Peyer's patch (tissue), 4 donors: ENCODE results near the gene NDUFB5. TPM values are rescaled to one million over a fixed set of nuclear protein-coding genes. Genes with fewer than 3 reads are reported as not detected.

ENCODE experiments used
- DNase-seq, 3 donors: peaks; one replicate each; pipeline ENCODE4 v3.0.0-alpha.2; 2017 to 2019
- H3K27ac ChIP-seq, 4 donors: fragments of 200-600 bp; sonication (generic); one replicate each; pipeline ENCODE4 v1.5.1; 2016 to 2019
- H3K27me3 ChIP-seq, 2 donors: fragments of 200-600 bp; sonication (generic); one replicate each; pipeline ENCODE4 v1.5.1; 2019
- H3K36me3 ChIP-seq, 3 donors: fragments of 200-600 bp; sonication (generic); one replicate each; pipeline ENCODE4 v1.5.1; 2016 to 2019
- H3K4me1 ChIP-seq, 4 donors: fragments of 200-600 bp; sonication (generic); one replicate each; pipeline ENCODE4 v1.5.1; 2016 to 2019
- H3K4me3 ChIP-seq, 4 donors: fragments of 200-600 bp; sonication (generic); 1 replicate in 3 of 4; 2 replicates in 1 of 4; pipeline ENCODE4 v1.5.1; 2016 to 2019; ENCODE audit warnings: mild to moderate bottlenecking in 1 of 4
- H3K9me3 ChIP-seq, 4 donors: fragments of 200-600 bp; sonication (generic); one replicate each; pipeline ENCODE4 v1.5.1; 2016 to 2019; ENCODE audit warnings: mild to moderate bottlenecking in 1 of 4
- POLR2A ChIP-seq, 2 donors: fragments of 450-650 bp; IDR thresholded peaks; one replicate each; pipeline ENCODE4 v1.5.1; 2017; ENCODE audit warnings: antibody characterized with exemption in 2 of 2, mild to moderate bottlenecking in 2 of 2, moderate library complexity in 2 of 2
- total RNA-seq, 4 donors: library from RNA; depleted of rRNA; stranded (reverse); fragments of >200 nt; gene quantifications; one replicate each; pipeline ENCODE4 v1.1.0, GENCODE V29; 2016
- TF ChIP-seq, protein P1 (sequence below), 6 experiments: fragments of 450-650 bp in 4 of 6; fragments of 200-600 bp in 2 of 6; sonication (generic) in 1 of 6; IDR thresholded peaks; one replicate each; pipeline ENCODE4 v1.5.1; 2017 to 2019; ENCODE audit warnings: antibody characterized with exemption in 6 of 6, mild to moderate bottlenecking in 3 of 6, moderate library complexity in 1 of 6

Gene NDUFB5
- total RNA-seq, 4 donors from 2014 or later = 75.5 to 155 (median 88.7) TPM

DNA sequence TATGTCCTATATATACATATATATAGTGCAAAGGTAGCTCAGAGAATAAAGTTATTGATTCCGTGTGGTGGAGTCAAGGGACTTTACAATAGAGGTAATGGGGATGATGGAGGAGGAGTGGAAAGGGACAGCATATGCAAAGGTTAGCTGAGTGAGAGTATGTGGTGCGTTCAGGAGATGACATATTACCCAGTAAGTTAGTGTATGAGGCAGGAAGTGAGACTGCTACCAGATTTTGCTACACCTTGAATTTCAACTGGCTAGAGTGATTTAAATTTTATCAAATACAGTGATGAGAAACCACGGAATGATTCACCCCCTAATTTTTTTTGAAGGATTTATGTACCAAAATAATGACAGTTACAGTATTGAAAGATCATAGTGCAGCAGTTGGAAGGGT is 39.1 kb upstream of the NDUFB5 start:
- no peaks in the 10 kb centered on the region for H3K27me3 ChIP-seq
- no peak for TF ChIP-seq POLR2A (IDR thresholded peaks at IDR 0.05)
- TF ChIP-seq, protein P1, sequence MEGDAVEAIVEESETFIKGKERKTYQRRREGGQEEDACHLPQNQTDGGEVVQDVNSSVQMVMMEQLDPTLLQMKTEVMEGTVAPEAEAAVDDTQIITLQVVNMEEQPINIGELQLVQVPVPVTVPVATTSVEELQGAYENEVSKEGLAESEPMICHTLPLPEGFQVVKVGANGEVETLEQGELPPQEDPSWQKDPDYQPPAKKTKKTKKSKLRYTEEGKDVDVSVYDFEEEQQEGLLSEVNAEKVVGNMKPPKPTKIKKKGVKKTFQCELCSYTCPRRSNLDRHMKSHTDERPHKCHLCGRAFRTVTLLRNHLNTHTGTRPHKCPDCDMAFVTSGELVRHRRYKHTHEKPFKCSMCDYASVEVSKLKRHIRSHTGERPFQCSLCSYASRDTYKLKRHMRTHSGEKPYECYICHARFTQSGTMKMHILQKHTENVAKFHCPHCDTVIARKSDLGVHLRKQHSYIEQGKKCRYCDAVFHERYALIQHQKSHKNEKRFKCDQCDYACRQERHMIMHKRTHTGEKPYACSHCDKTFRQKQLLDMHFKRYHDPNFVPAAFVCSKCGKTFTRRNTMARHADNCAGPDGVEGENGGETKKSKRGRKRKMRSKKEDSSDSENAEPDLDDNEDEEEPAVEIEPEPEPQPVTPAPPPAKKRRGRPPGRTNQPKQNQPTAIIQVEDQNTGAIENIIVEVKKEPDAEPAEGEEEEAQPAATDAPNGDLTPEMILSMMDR (IDR thresholded peaks at IDR 0.05) = no peak
- no peak overlapping the region for H3K27ac ChIP-seq
- no peak for DNase-seq
- H3K9me3 ChIP-seq = no peaks in the 10 kb centered on the region
- no peak overlapping the region for H3K4me3 ChIP-seq
- no peaks in the 10 kb centered on the region for H3K36me3 ChIP-seq
- peaks cover 0 to 7% (median 2%) of the 10 kb centered on the region in 4 donors for H3K4me1 ChIP-seq

DNA sequence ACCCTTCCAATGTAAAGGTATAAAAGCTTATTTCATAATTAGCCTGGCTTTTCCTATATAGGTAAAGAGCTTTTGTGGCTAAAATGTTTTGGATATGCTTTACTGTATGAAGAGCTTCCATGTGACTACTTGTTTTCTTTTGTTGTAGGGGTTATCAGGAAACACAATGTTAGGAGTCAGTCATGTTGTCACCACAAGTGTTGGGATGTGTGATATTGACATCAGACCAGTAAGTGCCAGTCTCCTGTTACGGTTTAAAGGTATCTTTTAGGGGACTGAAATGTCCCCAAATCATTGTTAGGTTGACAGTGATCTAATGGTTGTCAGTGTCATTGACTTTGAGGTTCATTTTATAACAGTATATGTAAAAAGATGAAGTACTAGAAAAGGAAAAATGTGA is 23.6 kb upstream of the NDUFB5 start:
- TF ChIP-seq POLR2A (IDR thresholded peaks at IDR 0.05) = no peak
- TF ChIP-seq, protein P1 (IDR thresholded peaks at IDR 0.05) = no peak
- Histone ChIP-seq H3K27me3 (no peaks in the 10 kb centered on the region), H3K36me3 (peaks cover 0 to 73% (median 0%) of the 10 kb centered on the region in 3 donors), H3K4me1 (no peaks in the 10 kb centered on the region), H3K27ac (no peak overlapping the region), H3K9me3 (no peaks in the 10 kb centered on the region), H3K4me3 (no peak overlapping the region)
- DNase-seq = no peak

DNA sequence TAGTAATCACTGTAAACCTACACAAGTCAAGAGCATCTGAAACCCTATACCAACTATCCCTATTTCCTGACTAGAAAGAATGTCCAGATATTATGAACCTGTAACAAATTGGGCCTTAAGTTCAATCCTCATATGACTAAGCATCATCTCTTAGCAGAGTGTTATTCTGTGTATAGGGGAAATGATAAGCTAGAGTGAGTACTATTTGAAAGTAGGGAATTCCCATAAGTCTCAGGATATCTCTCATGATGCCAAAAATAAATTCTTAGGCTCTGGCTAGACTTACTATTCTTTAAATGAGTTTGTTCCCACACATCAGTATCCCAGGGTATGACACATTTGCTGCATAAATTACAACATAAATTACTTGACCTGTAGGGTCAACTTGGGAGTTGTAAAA is 15.5 kb upstream of the NDUFB5 start:
- Histone ChIP-seq H3K27me3 (no peaks in the 10 kb centered on the region), H3K36me3 (peaks cover 0 to 93% (median 0%) of the 10 kb centered on the region in 3 donors)

DNA sequence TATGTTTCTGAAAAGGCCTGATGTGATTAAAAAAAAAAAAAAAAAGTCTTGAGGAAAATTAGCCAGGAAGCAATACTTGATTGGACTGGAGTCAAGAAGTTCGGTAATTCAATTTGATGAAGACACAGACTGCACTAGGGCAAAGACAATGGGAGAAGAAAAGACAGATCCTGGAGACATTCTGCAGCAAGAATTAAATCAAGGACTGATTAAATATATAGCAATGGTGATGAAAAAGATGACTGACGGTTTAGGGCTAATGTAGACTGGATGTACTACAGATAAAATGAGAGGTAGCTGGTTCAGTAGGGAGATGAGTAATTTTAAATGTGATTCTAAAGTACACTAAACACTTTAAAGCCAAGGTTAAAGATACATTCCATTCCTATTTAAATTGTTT is 13.9 kb upstream of the NDUFB5 start:
- Histone ChIP-seq H3K36me3 (peaks cover 0 to 97% (median 0%) of the 10 kb centered on the region in 3 donors), H3K4me3 (no peak overlapping the region)

More for the DNA sequence above, 15.5 kb upstream of the NDUFB5 start:
- TF ChIP-seq, protein P1 (IDR thresholded peaks at IDR 0.05) = no peak
- no peak for TF ChIP-seq POLR2A (IDR thresholded peaks at IDR 0.05)
- H3K9me3 ChIP-seq = no peaks in the 10 kb centered on the region
- H3K4me3 ChIP-seq = no peak overlapping the region
- no peak overlapping the region for H3K27ac ChIP-seq
- DNase-seq = no peak
- H3K4me1 ChIP-seq = no peaks in the 10 kb centered on the region

DNA sequence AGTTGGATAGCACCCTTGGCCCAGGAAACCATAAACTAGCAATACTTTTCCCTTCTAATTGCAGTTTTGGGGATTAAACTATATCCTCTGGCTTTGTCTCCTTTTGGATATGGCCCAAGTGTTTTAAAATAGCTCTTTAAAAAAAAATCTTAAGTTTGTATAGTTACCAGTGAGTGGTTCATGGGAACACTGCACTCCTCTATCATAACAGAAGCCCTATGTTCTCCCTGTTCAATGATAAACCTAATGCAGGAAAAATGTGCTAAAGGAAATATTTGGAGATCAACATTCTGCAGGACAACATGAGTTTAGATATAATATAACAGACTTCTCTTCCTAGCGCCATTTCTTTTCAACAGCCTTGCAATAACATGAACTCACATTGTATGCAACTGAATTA is 13.3 kb upstream of the NDUFB5 start:
- TF ChIP-seq POLR2A (IDR thresholded peaks at IDR 0.05) = no peak
- TF ChIP-seq, protein P1 (IDR thresholded peaks at IDR 0.05) = no peak
- H3K9me3 ChIP-seq = no peaks in the 10 kb centered on the region
- no peak overlapping the region for H3K4me3 ChIP-seq
- H3K4me1 ChIP-seq = no peaks in the 10 kb centered on the region
- H3K27ac ChIP-seq = no peak overlapping the region
- no peaks in the 10 kb centered on the region for H3K27me3 ChIP-seq
- H3K36me3 ChIP-seq = peaks cover 0 to 100% (median 0%) of the 10 kb centered on the region in 3 donors
- no peak for DNase-seq

More for the DNA sequence above, 13.9 kb upstream of the NDUFB5 start:
- Histone ChIP-seq H3K4me1 (no peaks in the 10 kb centered on the region), H3K9me3 (no peaks in the 10 kb centered on the region), H3K27me3 (no peaks in the 10 kb centered on the region), H3K27ac (no peak overlapping the region)
- no peak for TF ChIP-seq POLR2A (IDR thresholded peaks at IDR 0.05)
- TF ChIP-seq, protein P1 (IDR thresholded peaks at IDR 0.05) = no peak
- DNase-seq = no peak

DNA sequence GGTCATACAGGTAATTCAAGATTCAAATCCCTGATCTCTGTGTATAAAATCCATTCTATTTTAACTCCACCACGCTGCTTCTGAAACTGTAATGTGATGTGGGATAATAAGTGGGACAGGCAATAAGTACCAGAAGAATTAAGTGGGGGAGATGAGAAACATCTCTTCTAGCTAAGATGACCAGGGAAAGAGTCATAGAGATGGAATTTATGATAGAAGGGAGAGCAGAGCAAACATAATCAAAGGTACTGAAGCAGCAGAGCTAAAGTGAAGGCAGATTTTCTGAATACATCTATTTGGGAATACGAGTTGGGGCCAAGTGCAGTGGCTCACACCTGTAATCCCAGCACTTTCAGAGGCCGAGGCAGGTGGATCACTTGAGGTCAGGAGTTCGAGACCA is 5.1 kb upstream of the NDUFB5 start:
- no peak for DNase-seq
- Histone ChIP-seq H3K27me3 (no peaks in the 10 kb centered on the region), H3K27ac (no peak overlapping the region), H3K36me3 (peaks cover 0 to 76% (median 0%) of the 10 kb centered on the region in 3 donors), H3K4me3 (no peak overlapping the region), H3K9me3 (no peaks in the 10 kb centered on the region), H3K4me1 (peaks cover 0 to 11% (median 2%) of the 10 kb centered on the region in 4 donors)
- TF ChIP-seq POLR2A (IDR thresholded peaks at IDR 0.05) = no peak
- TF ChIP-seq, protein P1 (IDR thresholded peaks at IDR 0.05) = no peak
